ENCODE measurements around the gene MRPL18. TPM values are rescaled to one million over a fixed set of nuclear protein-coding genes. Genes with fewer than 3 reads are reported as not detected.

The MRPL18 gene
- total RNA-seq, 1 donor from 2014 or later, result 64.6 TPM

DNA sequence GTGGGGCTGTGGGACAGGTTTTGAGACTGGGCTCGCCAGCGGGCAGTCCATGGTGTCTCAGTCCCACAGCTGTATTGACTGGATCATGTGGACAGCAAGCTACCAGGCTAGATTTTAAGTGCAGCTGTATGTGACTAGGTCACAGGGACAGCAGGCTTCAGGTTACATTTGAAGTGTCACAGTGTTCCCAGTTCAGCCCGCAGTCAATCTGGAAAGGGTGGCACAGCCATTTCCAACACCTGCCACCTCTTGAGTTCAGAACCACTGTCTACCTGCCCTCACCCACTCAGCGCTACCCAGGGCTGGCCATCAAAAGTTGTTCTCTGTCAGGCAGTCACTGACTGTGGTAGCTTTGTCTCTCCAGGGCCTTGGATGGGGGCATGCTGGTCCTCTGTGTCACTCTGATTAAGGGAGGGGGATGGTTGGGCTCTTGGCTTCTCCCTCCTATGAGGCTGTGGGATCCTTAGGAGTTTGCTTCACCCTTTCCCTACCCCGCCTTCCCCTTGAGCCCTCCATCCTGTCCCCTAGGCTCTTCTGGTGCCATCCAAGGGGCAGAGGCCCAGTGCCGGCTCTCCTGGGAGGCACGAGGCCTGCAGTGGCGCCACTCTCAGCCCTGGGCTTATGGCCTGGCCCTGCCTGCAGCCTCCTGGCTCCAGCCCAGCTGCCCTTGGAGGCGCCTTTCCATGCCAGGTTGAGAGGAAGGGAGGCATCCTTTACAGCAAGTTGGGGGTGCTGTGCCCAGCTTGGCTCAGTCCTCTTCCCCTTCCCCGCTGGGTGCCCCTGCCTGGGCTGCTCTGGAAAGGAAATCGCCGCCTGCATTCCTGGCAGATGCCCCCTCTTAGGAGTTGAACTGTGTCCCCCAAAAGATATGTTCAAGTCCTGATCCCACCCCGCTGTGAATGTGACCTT lies 54.7 kb downstream of the MRPL18 start:
- Mint-ChIP-seq H3K4me3 (ENCODE audit: unreplicated experiment) (no peak overlapping the region), H3K27me3 (ENCODE audit: low read depth, unreplicated experiment) (no peaks in the 10 kb centered on the region), H3K9me3 (ENCODE audit: unreplicated experiment) (peaks cover 11% of the 10 kb centered on the region), H3K27ac (ENCODE audit: unreplicated experiment) (no peak overlapping the region), H3K4me1 (ENCODE audit: low read depth, unreplicated experiment) (no peaks in the 10 kb centered on the region), H3K36me3 (ENCODE audit: low read depth, unreplicated experiment) (no peaks in the 10 kb centered on the region)
- Histone ChIP-seq H2AFZ (ENCODE audit: low read depth, low read length) (no peak overlapping the region), H3K9me3 (ENCODE audit: insufficient read depth, low read depth, low read length) (no peaks in the 10 kb centered on the region), H3K27ac (ENCODE audit: low read depth, low read length) (no peak overlapping the region), H3K79me2 (ENCODE audit: insufficient read depth, low read length) (no peaks in the 10 kb centered on the region), H3K9ac (ENCODE audit: low read length) (no peak overlapping the region), H3K4me1 (ENCODE audit: insufficient read depth, low read length) (no peaks in the 10 kb centered on the region), H3K36me3 (ENCODE audit: insufficient read depth, low read length) (no peaks in the 10 kb centered on the region), H3K4me3 (ENCODE audit: insufficient read depth, low read depth, low read length) (no peak overlapping the region), H4K20me1 (ENCODE audit: insufficient read depth, low read length) (no peaks in the 10 kb centered on the region), H3K4me2 (ENCODE audit: low read length) (no peak overlapping the region), H3K27me3 (ENCODE audit: insufficient read depth, low read length) (no peaks in the 10 kb centered on the region)
- DNase-seq (ENCODE audit: low read depth) (no peak), FAIRE-seq (no peak)
- TF ChIP-seq EZH2 (IDR thresholded peaks at IDR 0.05; ENCODE audit: insufficient read depth, low read length), result no peak
- TF ChIP-seq, protein P1, sequence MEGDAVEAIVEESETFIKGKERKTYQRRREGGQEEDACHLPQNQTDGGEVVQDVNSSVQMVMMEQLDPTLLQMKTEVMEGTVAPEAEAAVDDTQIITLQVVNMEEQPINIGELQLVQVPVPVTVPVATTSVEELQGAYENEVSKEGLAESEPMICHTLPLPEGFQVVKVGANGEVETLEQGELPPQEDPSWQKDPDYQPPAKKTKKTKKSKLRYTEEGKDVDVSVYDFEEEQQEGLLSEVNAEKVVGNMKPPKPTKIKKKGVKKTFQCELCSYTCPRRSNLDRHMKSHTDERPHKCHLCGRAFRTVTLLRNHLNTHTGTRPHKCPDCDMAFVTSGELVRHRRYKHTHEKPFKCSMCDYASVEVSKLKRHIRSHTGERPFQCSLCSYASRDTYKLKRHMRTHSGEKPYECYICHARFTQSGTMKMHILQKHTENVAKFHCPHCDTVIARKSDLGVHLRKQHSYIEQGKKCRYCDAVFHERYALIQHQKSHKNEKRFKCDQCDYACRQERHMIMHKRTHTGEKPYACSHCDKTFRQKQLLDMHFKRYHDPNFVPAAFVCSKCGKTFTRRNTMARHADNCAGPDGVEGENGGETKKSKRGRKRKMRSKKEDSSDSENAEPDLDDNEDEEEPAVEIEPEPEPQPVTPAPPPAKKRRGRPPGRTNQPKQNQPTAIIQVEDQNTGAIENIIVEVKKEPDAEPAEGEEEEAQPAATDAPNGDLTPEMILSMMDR (IDR thresholded peaks at IDR 0.05; ENCODE audit: insufficient read depth, low read depth, low read length), result no peak

Other genes starting within 250 kb of the MRPL18 start
- gene SOD2, start 97.2 kb upstream of the MRPL18 start, total RNA-seq, result 55.9 and 64.0 TPM in 2 replicates
- 84.7 and 93.8 TPM in 2 replicates for gene WTAP, start 63.0 kb upstream of the MRPL18 start, total RNA-seq
- 59.1 and 96.7 TPM in 2 replicates for gene ACAT2, start 28.4 kb upstream of the MRPL18 start, total RNA-seq
- 238 and 256 TPM in 2 replicates for gene TCP1, start 865 bp upstream of the MRPL18 start, total RNA-seq
- 0.11 TPM in 1 of 2 replicates, not detected in the other for gene PNLDC1, start 9.8 kb downstream of the MRPL18 start, total RNA-seq
- gene MAS1, start 100.5 kb downstream of the MRPL18 start, total RNA-seq, result not detected in 2 replicates
- gene IGF2R, start 178.6 kb downstream of the MRPL18 start, total RNA-seq, result 172 and 173 TPM in 2 replicates

Measured in astrocyte (in vitro differentiated cells and primary cell).